HG02840 (cell line): Measurements from ENCODE around the gene ASF1B.

Experiments
- ATAC-seq: cut with Tn5 transposase; IDR thresholded peaks from one replicate; pipeline ENCODE4 v1.9.1; 2021; ENCODE audit warnings: mild to moderate bottlenecking, moderate library complexity, moderate number of reproducible peaks; ENCODE audit not compliant: unreplicated experiment, low FRiP score

The ASF1B gene

GRCh38 chr19:14112051-14112808 is 24.2 kb downstream of the ASF1B start:
- no peak for ATAC-seq

GRCh38 chr19:14111486-14111885 is 24.9 kb downstream of the ASF1B start:
- no peak for ATAC-seq

DNA sequence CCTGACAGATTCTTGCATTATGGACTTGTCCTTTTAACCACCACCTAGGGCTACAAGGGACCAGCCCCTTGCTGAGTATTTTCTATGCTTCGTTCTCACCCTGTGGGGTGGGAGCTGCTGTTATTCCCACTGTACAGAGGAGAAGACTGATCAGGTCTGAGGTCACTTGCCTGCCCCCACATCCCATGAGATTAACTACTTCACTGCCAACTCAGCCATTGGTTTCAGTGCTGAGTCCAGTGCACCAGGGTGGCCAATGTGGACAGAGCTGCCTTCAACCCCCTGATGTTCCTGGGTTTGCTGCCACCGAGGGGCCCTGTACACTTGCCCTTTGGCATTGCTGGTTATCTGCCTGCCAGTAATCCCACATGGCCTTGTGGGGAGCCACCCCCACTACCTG is 25.7 kb downstream of the ASF1B start:
- ATAC-seq = no peak

GRCh38 chr19:14107581-14108461 is 28.6 kb downstream of the ASF1B start:
- ATAC-seq = no peak

DNA sequence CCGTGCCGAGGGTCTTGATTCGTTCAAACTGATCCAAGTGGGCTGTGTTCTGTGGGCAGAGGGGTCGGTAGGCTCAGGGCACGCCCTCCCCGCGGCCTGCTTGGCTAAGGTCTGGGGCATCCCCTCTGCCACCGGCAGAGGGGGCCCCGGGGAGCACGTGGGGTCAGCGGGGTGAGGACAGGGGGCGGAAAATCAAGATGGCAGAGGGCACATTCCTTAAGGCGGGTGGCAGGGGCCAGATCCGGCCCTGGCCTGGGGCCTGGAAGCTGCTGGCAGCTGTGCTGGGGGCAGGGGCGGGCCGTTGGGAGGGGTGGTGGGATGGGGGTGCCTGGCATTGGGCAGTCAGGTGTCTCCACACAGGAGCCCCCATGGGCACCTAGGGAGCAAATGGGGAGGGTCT is 29.5 kb downstream of the ASF1B start:
- no peak for ATAC-seq

GRCh38 chr19:14105680-14106079 is 30.7 kb downstream of the ASF1B start:
- ATAC-seq = no peak

DNA sequence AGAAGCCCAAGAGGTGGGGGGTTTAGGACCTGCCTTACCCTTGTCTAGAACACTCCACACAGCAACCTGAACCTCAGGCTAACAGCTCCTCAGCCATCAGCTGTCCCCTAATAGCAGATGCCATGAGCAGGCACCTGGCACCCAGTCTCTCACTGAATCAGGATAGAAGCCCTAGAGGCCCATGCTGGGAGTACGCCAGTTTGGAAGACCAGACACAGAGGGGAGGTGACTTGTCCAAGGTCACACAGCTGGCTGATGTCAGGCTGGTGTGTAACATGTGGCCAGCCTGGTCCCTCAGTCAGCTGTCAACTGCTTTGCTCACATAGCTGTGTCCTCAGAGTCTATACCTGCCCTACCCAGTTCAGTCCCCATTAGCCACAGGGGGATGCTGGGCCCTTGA is 33.1 kb downstream of the ASF1B start:
- no peak for ATAC-seq

DNA sequence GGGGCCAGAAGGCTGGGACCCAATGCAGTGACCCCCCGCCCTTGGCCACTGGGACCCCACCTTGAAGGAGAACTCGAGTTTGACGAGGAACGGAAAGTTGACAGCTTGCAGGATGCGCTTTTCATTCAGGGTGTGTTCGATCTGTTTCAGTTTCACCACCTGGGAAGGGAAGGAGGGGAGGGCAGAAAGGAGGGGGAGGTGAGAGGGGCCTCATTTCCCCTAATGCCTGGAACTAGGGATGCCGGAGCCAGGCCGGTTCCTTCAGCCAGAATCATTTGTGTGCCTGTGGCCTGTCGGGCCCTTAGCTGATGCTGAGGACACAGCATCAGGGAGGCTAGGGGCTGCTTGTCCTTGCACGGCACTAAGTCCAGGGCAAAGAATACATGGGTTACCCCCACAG is 33.6 kb downstream of the ASF1B start:
- ATAC-seq = no peak

GRCh38 chr19:14102102-14102696 is 34.2 kb downstream of the ASF1B start:
- no peak for ATAC-seq

DNA sequence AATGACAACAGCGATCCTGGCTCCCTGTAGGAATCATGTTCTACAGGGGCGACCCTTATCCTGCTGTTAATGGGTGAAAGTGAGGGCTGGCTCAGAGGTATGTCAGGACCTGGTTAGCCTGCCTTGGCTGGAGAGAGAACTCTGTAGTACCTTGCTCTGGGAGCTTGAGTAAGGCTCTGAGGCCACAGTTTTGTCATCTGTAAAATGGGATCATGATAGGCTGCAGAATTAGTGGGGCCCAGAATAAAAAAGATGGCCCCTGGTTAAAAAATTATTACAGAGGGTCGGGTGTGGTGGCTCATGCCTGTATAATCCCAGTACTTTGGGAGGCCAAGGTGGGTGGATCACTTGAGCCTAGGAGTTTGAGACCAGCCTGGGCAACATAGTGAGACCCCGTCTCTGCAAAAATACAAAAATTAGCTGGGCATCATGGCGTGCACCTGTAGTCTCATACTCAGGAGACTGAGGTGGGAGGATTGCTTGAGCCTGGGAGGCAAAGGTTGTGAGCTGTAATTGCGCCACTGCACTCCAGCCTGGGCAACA is 35.3 kb downstream of the ASF1B start:
- no peak for ATAC-seq

DNA sequence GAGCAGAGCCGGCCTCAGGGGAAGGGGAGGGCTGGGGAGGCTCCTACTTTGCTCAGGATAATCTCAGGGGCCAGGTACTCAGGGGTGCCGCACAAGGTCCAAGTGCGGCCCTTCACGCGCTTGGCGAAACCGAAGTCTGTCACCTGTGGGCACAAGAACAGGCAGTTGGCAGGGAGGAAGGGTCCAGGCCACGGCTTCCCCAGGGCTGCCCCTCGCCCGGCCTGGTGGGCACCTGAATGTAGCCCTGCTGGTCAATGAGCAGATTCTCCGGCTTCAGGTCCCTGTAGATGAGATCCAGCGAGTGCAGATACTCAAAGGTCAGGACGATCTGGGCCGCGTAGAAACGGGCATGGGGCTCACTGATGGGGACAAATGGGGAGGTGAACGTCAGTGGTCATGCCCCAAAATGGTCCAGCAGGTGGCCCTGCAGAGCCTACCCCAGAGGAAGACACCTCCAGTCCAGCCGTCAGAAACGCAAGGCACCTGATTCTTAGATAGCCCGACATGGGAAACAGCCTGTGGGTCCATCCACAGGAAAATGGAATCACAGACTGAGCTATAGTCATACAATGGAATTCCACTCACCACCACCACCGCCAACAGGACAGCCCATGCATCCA is 38.7 kb downstream of the ASF1B start:
- no peak for ATAC-seq

DNA sequence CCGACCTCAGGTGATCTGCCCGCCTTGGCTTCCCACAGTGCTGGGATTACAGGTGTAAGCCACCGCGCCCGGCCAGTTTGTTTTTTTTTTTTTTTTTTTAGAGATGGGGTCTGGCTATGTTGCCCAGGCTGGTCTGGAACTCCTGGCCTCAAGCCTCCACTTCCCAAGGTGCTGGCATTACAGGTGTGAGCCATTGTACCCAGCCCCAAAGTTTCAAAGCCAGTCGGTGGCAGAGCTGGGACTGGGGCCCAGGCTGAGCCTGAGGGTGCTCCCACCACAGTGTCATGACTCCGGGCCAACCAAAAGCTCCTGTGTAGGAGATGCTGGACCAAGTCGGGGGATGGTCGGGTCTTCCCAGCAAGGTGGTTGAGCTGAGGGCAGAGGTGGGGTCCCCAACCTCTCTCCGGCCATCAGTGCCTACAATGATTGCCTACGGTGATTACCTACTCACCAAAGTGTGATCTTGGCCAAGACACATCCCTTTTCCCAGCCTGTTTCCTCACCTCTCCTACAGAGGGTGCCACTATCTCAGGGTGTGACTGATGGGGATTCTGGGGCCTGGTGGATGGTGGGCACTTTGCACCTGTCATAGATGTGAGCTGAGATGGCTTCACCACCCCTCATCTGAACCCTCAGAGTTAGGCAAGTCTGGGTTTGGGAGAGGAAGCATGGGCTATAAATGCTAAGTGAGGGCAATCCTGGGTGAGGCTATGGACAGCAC is 40.0 kb downstream of the ASF1B start:
- ATAC-seq = no peak

- ATAC-seq = no peak
Measured at GRCh38 chr19:14094854-14095253, 41.5 kb downstream of the ASF1B start.

DNA sequence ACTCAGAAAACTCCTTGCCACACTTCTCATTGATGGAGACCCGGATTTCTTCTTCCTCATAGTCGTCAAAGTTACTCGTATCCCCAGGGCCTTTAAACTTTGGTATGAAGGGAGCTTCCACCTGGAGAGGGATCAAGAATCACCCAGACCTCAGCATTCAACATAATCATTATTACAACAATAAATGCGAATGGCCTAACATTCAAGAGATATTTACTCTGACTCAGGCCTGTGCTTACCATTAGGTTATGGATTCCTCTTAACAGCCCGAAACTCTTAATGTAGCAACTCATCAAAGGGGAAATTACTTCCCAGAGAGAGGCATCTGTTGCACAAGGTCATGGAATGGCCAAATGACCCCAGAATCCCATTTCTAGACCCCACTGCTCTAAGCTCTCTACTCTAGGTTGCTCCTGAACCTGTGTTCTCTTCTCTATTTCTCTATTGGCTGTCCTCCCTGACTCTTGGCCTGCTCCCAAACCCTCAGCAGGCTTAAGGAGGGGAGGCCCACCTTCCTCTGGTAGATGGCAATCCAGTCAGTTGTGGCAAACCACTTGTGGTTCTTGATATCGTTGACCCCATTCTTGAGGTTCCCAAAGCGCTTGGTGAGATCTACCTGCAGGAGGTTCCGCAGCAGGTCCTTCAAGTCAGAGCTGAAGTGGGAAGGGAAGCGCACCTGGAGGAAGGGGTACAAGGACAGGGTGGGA is 43.1 kb downstream of the ASF1B start:
- ATAC-seq = no peak

DNA sequence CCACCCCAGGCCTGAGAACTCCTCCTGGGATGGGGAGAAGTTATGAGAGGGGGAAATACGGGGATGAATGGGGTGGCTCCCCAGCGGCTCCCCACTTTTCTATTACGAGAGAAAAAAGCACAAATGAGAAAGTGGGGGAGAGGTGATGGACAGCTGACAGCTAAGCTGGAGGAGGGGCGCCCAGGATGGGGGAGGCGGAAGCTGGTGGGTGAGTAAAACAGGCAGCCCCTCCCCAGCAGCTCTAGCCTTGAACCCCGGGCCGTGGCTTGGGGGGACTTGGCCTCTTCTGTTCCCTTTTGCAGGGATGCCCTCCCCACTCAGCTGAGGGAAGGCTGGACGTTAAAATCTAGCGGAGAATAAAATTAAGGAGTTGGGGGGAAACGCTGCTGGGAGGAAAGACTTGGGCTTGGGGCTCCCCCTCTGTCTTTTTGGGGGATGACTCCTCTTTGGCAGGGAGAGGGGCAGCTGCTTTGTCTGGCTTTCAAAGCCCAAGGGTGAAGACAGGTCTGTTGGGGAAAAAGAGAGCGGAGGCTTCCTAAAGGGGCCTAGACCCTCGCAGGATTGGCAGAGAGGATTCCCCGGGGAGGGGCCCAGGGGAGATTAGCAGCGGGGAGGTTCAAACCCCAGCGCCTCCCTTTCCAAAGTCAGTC is 44.5 kb downstream of the ASF1B start:
- ATAC-seq = no peak

- ATAC-seq = peak; percentile 54
Measured at GRCh38 chr19:14091081-14091812, 45.1 kb downstream of the ASF1B start.

- ATAC-seq = peak; percentile 36
Measured at GRCh38 chr19:14090509-14091080, 45.8 kb downstream of the ASF1B start, which contains the start of gene SAMD1. Gene SAMD1, minus strand, starts transcription at chr19:14090751.
